Suprapubic skin (tissue), 4 donors: ENCODE results near the gene SLC22A4.

ENCODE experiments used
- CTCF ChIP-seq, 2 donors: fragments of 200-600 bp in 1 of 2; fragments of 450-650 bp in 1 of 2; sonication (generic) in 1 of 2; IDR thresholded peaks; one replicate each; pipeline ENCODE4 v1.5.1; 2016 to 2019; ENCODE audit warnings: antibody characterized with exemption in 2 of 2, mild to moderate bottlenecking in 1 of 2, moderate library complexity in 1 of 2
- EP300 ChIP-seq: sonication (generic); formaldehyde crosslinking; IDR thresholded peaks from one replicate; pipeline ENCODE4 v1.6.1; 2017; ENCODE audit warnings: antibody characterized with exemption
- POLR2A ChIP-seq, 2 donors: fragments of 450-650 bp; IDR thresholded peaks; one replicate each; pipeline ENCODE4 v1.6.1; 2017; ENCODE audit warnings: antibody characterized with exemption in 2 of 2, mild to moderate bottlenecking in 2 of 2, moderate library complexity in 2 of 2
- POLR2AphosphoS5 ChIP-seq, 3 donors: sonication (generic); formaldehyde crosslinking; IDR thresholded peaks; one replicate each; pipeline ENCODE4 v1.6.1; 2017; ENCODE audit warnings: antibody characterized with exemption in 3 of 3

DNA sequence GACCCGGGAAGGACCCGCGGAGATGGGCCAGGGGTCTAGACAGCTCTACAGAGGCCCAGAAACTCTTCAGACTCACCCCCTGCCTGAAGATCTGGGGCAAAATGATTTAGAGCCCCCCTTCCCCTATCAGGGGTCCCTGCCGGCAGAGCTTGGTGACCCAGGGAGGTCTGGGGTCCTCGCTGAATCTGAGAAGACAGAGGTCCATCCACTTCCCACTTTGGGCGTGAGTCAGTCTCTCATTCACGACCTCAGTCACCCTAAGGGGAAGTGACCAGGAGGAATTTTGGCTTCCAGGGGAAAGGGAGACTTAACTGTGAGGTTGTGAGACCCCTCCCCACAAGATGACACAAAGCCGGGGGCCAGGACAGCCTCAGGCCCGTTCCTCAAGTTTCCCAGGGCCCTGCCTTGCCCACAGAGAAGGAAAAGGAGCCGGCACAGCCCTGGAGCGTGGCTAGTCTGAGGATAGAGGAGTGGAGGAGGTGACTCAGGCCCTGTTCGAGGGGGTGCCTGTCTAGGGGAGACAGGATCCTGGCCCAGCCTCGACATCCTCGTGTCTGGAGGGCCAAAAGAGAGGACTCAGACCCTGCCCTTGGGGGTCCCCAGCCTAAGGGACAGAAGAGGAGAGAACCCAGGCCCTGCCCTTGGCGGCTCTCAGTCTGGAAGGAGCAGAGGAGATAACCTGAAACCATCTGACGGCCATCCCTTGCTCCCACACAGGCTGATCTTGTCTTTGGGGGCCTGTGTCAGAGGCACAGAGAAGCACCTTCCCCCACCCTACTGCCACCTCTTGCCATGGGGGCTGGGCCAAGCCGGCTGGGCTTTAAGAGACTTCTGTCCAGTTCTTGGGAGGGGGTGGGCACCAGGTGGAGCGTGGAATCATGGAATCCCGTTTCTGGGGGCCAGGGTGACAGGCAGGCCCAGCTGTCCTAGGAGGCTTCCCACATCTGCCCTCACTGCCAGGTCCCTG lies 35.8 kb upstream of the SLC22A4 start:
- TF ChIP-seq CTCF (IDR thresholded peaks at IDR 0.05) = no peak
- TF ChIP-seq POLR2A (IDR thresholded peaks at IDR 0.05) = no peak
- no peak for TF ChIP-seq EP300
- TF ChIP-seq POLR2AphosphoS5 (IDR thresholded peaks at IDR 0.05) = no peak
